Smooth muscle cell (in vitro differentiated cells): ENCODE results near the gene NME1. TPM values are rescaled to one million over a fixed set of nuclear protein-coding genes. Genes with fewer than 3 reads are reported as not detected.
"Not testable (repeated sequence)": the region's sequence is repeated elsewhere in the genome, so short reads cannot be mapped to it uniquely, and the experiment has no call there.

ENCODE experiments used
- DNase-seq: peaks from one replicate; lab custom pipeline; 2025; ENCODE audit not compliant: unreplicated experiment; lab: John Stamatoyannopoulos, UW
- H2AFZ ChIP-seq: fragments of 200-600 bp; sonication (generic); 2 replicates; pipeline ENCODE4 v1.6.0; 2016; ENCODE audit warnings: antibody characterized with exemption, low read depth, mild to moderate bottlenecking
- H3F3A ChIP-seq: fragments of 200-600 bp; sonication (generic); 2 replicates; pipeline ENCODE4 v1.6.0; 2017; ENCODE audit warnings: antibody characterized with exemption, low read depth
- H3K27ac ChIP-seq: fragments of 200-600 bp; sonication (generic); 2 replicates; pipeline ENCODE4 v1.5.1; 2016; ENCODE audit warnings: low read depth, mild to moderate bottlenecking
- H3K27me3 ChIP-seq: fragments of 200-600 bp; sonication (generic); 2 replicates; pipeline ENCODE4 v1.6.1; 2016; ENCODE audit warnings: low read depth, mild to moderate bottlenecking
- H3K36me3 ChIP-seq: fragments of 200-600 bp; sonication (generic); 2 replicates; pipeline ENCODE4 v1.5.1; 2016; ENCODE audit warnings: low read depth
- H3K4me1 ChIP-seq: fragments of 200-600 bp; sonication (generic); 2 replicates; pipeline ENCODE4 v1.5.1; 2016; ENCODE audit warnings: low read depth
- H3K4me2 ChIP-seq: fragments of 200-600 bp; sonication (generic); 2 replicates; pipeline ENCODE4 v1.6.0; 2016; ENCODE audit warnings: mild to moderate bottlenecking
- H3K4me3 ChIP-seq: fragments of 200-600 bp; sonication (generic); 2 replicates; pipeline ENCODE4 v1.5.1; 2016; ENCODE audit warnings: mild to moderate bottlenecking
- H3K79me2 ChIP-seq: fragments of 200-600 bp; sonication (generic); 2 replicates; pipeline ENCODE4 v1.6.0; 2016; ENCODE audit warnings: low read depth, mild to moderate bottlenecking
- H3K9ac ChIP-seq: fragments of 200-600 bp; sonication (generic); 2 replicates; pipeline ENCODE4 v1.6.0; 2016; ENCODE audit warnings: low read depth
- H3K9me3 ChIP-seq: fragments of 200-600 bp; sonication (generic); replicated peaks from 2 replicates; pipeline ENCODE4 v1.5.1; 2016; ENCODE audit warnings: low read depth
- H4K20me1 ChIP-seq: fragments of 200-600 bp; sonication (generic); 2 replicates; pipeline ENCODE4 v1.6.0; 2016; ENCODE audit warnings: low read depth
- WGBS: methylation state at CpG from one replicate; pipeline ENCODE4 v1.1.7; 2016; ENCODE audit warnings: low lambda C conversion rate; 5-methylcytosine and 5-hydroxymethylcytosine counted together
- polyA plus RNA-seq: library from polyadenylated mRNA; unstranded; fragments of >200 nt; fragmentation: Nextera tagmentation; extraction: Ambion mirVana; gene quantifications from 2 replicates; pipeline ENCODE4 v1.2.1, GENCODE V29; 2016
- total RNA-seq: library from RNA; depleted of rRNA; stranded (reverse); fragments of >200 nt; gene quantifications from 2 replicates; pipeline ENCODE4 v1.2.3, GENCODE V29; 2014
- TF ChIP-seq, protein P1 (sequence below): fragments of 200-600 bp; sonication (generic); IDR thresholded peaks from 2 replicates; pipeline ENCODE4 v1.5.1; 2017; ENCODE audit warnings: borderline replicate concordance, mild to moderate bottlenecking, antibody characterized with exemption; ENCODE audit not compliant: insufficient read depth, poor library complexity, severe bottlenecking

Gene NME1
- total and polyA plus RNA-seq, 2 experiments from 2014 or later: 119 to 222 TPM

DNA sequence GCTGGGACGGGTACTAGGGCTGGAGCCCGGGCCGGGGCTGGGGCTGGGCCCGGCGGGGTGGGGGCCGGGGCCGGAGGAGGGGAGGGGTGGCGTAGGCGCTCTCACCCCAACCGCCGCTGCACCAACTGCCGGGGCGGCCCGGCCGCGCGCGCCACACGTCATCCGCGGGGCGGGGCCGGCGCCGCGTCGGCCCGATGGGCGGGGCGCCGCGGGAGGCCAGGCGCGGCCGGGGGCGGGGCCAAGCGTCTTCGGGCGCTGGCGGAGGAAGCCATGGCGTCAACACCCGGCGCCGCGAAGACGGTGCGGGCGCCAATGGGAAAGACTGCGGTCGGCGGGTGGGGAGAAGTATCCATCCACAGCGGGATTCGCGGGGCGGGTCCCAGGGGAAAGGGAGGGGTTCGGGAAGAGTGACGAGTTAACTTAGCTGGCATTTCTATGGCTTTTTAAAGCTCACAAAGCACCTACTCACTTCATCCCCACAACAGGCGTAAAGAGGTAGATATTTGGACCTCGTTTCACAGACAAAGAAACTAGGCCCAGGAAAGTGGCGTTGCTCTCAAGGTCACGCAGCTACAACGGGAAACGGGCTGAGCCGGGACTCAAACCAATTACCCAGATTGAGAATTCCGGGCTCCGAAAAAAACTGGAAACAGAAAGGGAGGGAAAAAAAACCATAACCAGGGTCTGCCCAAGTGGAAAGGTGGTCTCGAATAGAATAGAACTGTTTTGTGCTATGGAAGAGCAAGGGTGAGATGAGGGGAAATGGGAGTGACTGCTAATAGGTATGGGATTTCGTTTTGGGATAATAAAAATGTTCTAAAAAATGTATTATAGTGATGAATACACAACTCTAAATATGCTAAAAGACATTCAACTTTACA, 32.4 kb upstream of the NME1 start, which contains the start of gene SPAG9:
TSS of gene SPAG9 (minus strand) at position 130 of the 881 bp plus-strand sequence. CDS start 212 bp downstream, outside the sequence.
- under 1% methylated on average over 15 of the region's 68 CpGs for WGBS
- Histone ChIP-seq H3K4me2 (peak within 1 kb of the TSS; percentile 99), H3K4me1 (peaks cover 10% of the 10 kb centered on the region), H2AFZ (peak within 1 kb of the TSS; percentile 52), H3K9me3 (no peaks in the 10 kb centered on the region), H3K4me3 (peak within 1 kb of the TSS; percentile 94), H3K79me2 (peaks cover 46% of the 10 kb centered on the region), H3K27ac (peak within 1 kb of the TSS; percentile 100), H3K9ac (peak within 1 kb of the TSS; percentile 100), H3K36me3 (no peaks in the 10 kb centered on the region), H4K20me1 (peaks cover 45% of the 10 kb centered on the region), H3F3A (peaks cover 2% of the 10 kb centered on the region), H3K27me3 (no peaks in the 10 kb centered on the region)
- DNase-seq: peak; percentile 80
- TF ChIP-seq, protein P1, sequence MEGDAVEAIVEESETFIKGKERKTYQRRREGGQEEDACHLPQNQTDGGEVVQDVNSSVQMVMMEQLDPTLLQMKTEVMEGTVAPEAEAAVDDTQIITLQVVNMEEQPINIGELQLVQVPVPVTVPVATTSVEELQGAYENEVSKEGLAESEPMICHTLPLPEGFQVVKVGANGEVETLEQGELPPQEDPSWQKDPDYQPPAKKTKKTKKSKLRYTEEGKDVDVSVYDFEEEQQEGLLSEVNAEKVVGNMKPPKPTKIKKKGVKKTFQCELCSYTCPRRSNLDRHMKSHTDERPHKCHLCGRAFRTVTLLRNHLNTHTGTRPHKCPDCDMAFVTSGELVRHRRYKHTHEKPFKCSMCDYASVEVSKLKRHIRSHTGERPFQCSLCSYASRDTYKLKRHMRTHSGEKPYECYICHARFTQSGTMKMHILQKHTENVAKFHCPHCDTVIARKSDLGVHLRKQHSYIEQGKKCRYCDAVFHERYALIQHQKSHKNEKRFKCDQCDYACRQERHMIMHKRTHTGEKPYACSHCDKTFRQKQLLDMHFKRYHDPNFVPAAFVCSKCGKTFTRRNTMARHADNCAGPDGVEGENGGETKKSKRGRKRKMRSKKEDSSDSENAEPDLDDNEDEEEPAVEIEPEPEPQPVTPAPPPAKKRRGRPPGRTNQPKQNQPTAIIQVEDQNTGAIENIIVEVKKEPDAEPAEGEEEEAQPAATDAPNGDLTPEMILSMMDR: no peak

DNA sequence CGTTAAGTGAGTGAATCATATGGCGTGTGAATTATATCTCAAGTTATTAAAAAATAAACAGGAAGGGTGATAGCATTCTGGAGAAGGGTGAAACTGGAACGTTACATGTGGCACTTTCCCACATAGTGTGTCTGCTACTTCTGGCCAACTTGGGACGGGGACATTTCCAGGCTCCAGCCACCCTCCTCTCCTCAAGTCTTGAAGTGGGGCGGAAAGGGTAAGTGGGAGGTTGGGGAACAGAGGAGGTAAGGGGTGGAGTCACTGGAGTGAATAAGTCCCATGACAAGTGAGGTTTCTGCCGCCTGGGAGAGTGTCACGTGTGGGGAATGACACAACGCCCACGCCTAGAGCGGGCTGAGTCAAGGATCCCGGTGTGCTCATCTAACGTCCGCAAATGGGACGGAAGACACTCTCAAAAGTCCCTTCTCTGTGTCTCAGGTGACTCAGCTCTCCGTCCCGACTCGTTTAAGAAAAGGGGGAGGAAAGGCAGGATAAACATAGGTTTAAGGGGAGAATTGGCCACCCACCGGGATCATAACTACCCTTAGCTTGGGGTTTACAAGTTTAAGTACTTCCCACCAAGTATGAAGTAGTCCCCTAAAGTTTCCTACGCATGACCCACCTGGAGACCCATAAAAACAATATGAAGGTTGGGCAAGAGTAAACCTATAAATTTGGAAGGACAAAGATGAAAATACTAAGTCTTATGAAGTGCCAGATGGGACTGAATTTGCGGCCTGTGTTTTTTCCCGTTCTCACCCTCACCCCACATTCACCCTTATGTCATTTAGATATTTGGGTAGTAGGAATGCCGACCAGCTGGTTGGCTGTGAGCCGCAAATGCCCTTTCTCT, 31.5 kb upstream of the NME1 start:
- Histone ChIP-seq H3K9me3 (no peaks in the 10 kb centered on the region), H3K4me3 (peak overlapping the region; percentile 89), H3K27me3 (no peaks in the 10 kb centered on the region), H4K20me1 (peaks cover 36% of the 10 kb centered on the region), H3K4me2 (peak overlapping the region; percentile 99), H3K9ac (peak overlapping the region; percentile 100), H3K27ac (peak overlapping the region; percentile 100), H2AFZ (peak overlapping the region; percentile 49), H3K36me3 (no peaks in the 10 kb centered on the region), H3K4me1 (peaks cover 10% of the 10 kb centered on the region), H3F3A (peaks cover 2% of the 10 kb centered on the region), H3K79me2 (peaks cover 37% of the 10 kb centered on the region)
- TF ChIP-seq, protein P1: no peak
- DNase-seq: peak; percentile 66
- WGBS: 7% methylated on average over 23 of the region's 23 CpGs

DNA sequence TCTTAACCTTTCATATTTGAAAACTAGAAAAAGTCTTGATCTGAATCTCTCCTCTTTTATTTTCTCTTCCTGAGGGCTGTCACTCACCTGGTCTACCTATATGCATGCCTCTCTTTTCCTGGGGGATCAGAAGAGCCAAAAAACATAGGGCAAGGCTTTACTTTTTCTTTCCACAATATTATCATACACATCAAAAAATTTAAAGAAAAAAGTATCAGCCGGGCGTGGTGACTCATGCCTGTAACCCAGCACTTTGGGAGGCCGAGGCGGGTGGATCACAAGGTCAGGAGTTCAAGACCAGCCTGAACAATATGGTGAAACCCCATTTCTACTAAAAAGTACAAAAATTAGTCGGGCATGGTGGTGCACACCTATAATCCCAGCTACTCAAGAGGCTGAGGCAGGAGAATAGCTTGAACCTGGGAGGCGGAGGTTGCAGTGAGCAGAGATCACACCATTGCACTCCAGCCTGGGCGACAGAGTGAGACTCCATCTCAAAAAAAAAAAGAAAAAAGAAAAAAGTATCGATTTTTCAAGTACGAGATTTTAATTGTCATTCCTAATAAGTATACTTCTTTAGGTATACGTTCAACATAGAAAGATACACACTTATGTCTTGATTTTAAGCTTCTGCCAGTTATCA, 30.8 kb upstream of the NME1 start:
- H3K4me3 ChIP-seq, DNase-seq, H3K4me1 ChIP-seq, H2AFZ ChIP-seq, H3F3A ChIP-seq, H3K27me3 ChIP-seq, H3K36me3 ChIP-seq, H3K9me3 ChIP-seq: not testable (repeated sequence)
- peak overlapping the region; percentile 100 for H3K27ac ChIP-seq
- 80% methylated on average over 10 of the region's 10 CpGs for whole genome bisulfite sequencing
- peaks cover 29% of the 10 kb centered on the region for H4K20me1 ChIP-seq
- H3K9ac ChIP-seq: peak overlapping the region; percentile 100
- H3K79me2 ChIP-seq: peaks cover 30% of the 10 kb centered on the region
- H3K4me2 ChIP-seq: peak overlapping the region; percentile 99
